AG10803 (cell line): ENCODE results near the gene SFTPD.
"Not testable (repeated sequence)": the region's sequence is repeated elsewhere in the genome, so short reads cannot be mapped to it uniquely, and the experiment has no call there.

ENCODE experiments used
- DNase-seq: peaks from one replicate; pipeline ENCODE4 v3.0.0; 2010; ENCODE audit warnings: low read depth
- H3K4me3 ChIP-seq: 2 replicates; pipeline ENCODE4 v1.5.1; 2011; ENCODE audit warnings: mild to moderate bottlenecking, low read length, control low read depth
- TF ChIP-seq, protein P1 (sequence below): conservative IDR thresholded peaks from 2 replicates; pipeline ENCODE4 v1.5.1; 2011; ENCODE audit warnings: mild to moderate bottlenecking, low read length, control low read depth, inconsistent platforms

Gene SFTPD

DNA sequence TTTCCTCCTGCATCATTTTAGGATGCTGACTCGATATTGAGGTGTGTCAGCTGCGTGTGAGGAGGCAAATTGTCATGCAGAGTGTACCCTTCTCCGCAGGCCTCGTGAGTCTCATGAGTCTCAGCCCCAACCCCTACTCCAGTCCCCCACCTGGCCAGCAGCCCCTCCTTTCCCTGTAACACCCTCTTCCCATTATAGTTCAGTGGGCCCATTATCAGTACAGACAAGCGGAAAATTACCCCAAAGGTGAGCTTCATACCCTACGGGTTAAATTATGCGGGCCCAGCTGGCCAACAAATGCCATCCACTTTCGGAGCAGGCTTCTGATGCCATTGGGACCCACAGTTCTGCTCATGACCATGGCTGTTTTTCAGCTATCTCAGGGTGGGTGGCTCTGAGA, 25.2 kb downstream of the SFTPD start:
- DNase-seq = no peak
- H3K4me3 ChIP-seq = no peak overlapping the region
- TF ChIP-seq, protein P1, sequence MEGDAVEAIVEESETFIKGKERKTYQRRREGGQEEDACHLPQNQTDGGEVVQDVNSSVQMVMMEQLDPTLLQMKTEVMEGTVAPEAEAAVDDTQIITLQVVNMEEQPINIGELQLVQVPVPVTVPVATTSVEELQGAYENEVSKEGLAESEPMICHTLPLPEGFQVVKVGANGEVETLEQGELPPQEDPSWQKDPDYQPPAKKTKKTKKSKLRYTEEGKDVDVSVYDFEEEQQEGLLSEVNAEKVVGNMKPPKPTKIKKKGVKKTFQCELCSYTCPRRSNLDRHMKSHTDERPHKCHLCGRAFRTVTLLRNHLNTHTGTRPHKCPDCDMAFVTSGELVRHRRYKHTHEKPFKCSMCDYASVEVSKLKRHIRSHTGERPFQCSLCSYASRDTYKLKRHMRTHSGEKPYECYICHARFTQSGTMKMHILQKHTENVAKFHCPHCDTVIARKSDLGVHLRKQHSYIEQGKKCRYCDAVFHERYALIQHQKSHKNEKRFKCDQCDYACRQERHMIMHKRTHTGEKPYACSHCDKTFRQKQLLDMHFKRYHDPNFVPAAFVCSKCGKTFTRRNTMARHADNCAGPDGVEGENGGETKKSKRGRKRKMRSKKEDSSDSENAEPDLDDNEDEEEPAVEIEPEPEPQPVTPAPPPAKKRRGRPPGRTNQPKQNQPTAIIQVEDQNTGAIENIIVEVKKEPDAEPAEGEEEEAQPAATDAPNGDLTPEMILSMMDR = no peak

DNA sequence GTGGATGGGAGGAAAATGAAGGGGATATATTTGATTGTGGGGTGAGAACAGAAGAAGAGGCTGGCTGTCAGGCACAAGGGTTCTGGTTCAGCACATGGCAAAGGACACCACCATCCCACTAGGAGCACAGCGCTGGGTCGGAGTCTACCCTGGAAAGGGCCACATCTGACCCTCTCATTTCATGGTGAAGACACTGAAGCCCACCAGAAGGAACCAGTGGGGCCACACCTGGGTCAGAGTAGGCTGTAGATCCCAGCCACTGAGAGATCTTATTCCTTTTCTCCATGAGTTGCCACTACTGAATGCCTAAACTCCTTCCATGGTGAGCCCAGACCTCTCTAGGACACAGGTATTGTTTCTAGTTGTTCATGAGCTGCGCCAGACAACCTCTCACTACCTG, 25.8 kb downstream of the SFTPD start:
- TF ChIP-seq, protein P1 = no peak
- H3K4me3 ChIP-seq = no peak overlapping the region
- DNase-seq = no peak

DNA sequence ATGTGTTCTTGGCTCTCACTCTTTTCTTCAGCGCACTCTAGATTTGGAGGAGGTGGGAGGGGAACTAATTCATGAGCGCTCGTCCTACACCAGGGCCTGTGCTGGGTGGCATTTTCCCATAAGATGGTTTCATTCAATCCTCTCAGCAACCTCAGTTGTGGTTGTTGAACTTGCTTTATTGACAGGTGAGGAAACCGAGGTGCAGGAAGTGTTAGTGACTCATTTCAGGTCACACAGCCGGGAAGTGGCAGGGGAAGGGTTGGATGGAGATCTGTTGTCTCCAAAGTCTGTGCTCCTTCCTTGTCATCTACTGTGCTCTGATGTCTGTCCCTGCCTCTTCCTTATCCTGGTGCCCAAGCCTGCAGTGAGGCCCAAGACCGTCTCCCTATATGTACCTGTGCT, 26.9 kb downstream of the SFTPD start:
- H3K4me3 ChIP-seq, DNase-seq: not testable (repeated sequence)

DNA sequence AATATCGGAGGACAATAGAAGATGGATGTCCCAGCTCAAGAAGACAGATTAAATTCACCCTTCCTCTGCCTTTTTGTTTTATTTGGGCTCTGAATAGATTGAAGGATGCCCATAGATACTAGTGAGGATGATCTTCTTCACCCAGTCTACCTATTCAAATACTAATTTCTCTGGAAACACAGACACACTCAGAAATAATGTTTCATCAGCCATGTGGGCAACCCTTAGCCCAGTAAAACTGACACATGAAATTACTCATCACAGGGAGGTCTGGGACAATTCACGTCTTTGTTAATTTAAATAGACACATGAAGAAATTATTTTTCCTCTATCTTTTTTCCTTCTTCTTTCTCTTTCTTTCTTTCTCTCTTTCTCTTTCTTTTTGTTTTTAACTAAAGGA, 33.1 kb downstream of the SFTPD start:
- DNase-seq, H3K4me3 ChIP-seq: not testable (repeated sequence)

DNA sequence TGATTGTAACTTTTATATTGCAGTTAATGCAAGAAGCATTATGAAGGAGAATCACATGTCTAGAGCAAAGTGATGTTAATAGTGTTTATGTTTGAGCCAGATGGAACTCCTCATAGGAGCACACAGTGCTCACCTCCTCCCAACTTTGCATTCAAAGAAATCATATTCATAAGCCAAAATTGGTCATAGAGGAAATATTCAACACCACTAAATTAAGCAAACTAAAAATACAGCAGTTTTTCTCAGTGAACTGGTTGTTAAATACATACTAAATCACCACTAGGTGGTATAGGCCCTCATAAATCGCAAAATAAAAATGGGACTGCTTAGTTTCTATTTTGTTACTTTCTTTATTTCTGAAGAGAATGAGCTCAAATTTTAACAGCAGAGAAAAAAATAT, 34.4 kb downstream of the SFTPD start:
- TF ChIP-seq, protein P1 = peak; percentile 20
- DNase-seq, H3K4me3 ChIP-seq: not testable (repeated sequence)

DNA sequence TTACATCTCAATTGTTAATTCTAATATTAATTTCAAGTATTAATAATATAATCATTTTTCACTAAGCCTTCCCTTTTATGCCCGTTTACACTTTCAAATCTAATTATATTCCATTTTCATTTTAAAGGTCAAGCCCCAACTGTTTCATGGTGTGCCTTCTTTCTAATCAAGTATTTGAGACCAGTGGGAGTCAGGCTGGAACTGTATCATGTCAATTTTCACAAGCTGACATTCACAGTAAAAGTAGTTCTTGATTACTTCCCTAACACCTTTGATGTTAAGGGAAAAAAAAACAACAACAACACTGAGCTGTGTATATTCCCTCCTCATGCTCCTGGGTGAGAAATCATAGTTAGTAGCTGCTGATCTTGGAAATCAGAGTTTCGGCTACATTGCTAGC, 38.1 kb downstream of the SFTPD start:
- H3K4me3 ChIP-seq = no peak overlapping the region
- TF ChIP-seq, protein P1 = no peak
- DNase-seq = no peak

DNA sequence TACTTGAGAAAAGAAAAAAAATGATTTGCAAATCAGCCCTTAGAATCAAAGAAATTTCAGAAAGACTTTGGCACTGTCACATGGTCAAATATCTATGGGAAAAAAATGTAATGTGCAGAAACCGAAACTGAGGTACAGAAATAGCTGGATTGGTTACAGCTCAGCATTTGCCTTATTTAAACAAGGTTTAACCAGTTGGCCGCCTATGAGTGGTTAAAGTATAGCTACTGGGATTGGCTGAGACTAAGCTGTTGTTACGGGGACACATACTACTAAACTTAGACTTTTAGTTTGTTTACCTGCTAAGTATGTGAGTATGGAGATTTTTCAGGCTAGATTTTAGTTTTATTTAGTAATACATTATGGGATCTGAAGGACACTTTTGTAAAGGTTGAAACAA, 38.6 kb downstream of the SFTPD start:
- DNase-seq = no peak
- TF ChIP-seq, protein P1 = no peak
- no peak overlapping the region for H3K4me3 ChIP-seq

DNA sequence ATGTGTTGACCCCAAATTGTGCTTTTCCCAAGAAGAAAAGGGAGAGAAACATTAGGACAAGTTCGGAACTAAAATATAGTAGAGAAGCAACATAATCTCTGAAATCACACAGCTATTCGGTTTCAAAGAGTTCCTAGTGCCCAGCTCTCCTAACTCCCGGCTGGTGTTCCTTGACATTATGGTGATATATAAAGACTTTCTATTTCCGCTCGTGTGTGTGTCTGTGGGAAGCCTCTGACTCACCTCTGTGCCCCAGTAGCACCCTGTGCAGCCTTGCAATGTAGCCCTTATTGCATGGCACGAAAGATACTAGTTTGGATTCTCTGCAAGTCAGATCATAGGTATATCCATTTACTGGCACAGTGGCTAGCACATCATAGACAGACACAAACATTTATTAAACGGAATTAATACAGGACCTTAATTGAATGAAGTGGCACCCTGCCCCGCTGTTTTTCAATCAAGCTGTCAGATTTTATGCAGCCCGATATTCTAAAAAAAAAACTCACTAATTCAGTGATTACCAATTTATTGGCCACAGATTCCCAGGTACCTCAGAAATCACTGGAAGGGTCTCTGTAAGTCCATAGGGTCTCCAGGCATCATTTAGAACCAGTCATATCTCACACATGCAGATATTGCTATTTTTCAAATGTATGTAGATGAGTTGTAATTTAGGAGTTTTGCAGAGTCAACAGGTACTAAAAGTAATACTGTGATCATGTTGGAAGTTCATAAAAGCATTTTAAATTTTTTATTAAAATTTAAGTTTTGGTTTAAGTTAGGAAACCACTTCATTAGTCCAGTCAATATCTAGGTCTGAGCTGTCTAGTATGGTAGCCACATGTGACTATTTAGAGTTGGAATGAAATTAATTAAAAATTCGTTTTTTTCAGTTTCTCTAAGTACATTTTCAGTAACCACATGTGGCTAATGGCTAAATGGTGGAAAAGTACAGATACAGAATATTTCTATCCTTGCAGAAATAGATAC, 43.3 kb downstream of the SFTPD start:
- peak overlapping the region; percentile 77 for H3K4me3 ChIP-seq
- TF ChIP-seq, protein P1 = no peak
- DNase-seq = peak; percentile 58
